HCT116 (cell line): ENCODE results near the gene MLANA.

Source experiments
- CEBPB ChIP-seq: IDR thresholded peaks from 2 replicates; pipeline ENCODE4 v1.6.1; 2012; ENCODE audit warnings: low read depth
- ELF1 ChIP-seq: IDR thresholded peaks from 2 replicates; pipeline ENCODE4 v1.6.1; 2012; ENCODE audit warnings: low read depth, borderline replicate concordance
- EZH2 ChIP-seq: fragments of 200-600 bp; sonication (generic); IDR thresholded peaks from 2 replicates; pipeline ENCODE4 v1.6.1; 2017; ENCODE audit warnings: antibody characterized with exemption, mixed run types
- POLR2A ChIP-seq: IDR thresholded peaks from 2 replicates; pipeline ENCODE4 v1.7.0; 2011; ENCODE audit warnings: borderline replicate concordance; ENCODE audit not compliant: insufficient read depth, insufficient read length; ENCODE audit errors: extremely low read depth
- POLR2AphosphoS5 ChIP-seq: IDR thresholded peaks from 2 replicates; pipeline ENCODE4 v1.6.1; 2011; ENCODE audit warnings: mild to moderate bottlenecking, low read depth, low read length, moderate library complexity
- RAD21 ChIP-seq: IDR thresholded peaks from 2 replicates; pipeline ENCODE4 v1.6.1; 2012; ENCODE audit warnings: low read depth, mild to moderate bottlenecking
- SP1 ChIP-seq: IDR thresholded peaks from 2 replicates; pipeline ENCODE4 v1.6.1; 2012; ENCODE audit warnings: low read depth
- ZNF274 ChIP-seq: fragments of 200-500 bp; sonication (Bioruptor generic); IDR thresholded peaks from 2 replicates; pipeline ENCODE4 v1.6.1; 2014; ENCODE audit warnings: mild to moderate bottlenecking, low read depth, low read length, inconsistent platforms
- TF ChIP-seq, protein P1 (sequence below), 3 experiments: fragments of 200-600 bp in 1 of 3; sonication (generic) in 1 of 3; IDR thresholded peaks in 2 of 3; conservative IDR thresholded peaks in 1 of 3; 2 replicates each; pipeline ENCODE4 v1.5.1; 2012 to 2017; ENCODE audit warnings: low read depth in 2 of 3, low read length in 2 of 3, antibody characterized with exemption in 1 of 3, borderline replicate concordance in 1 of 3, control low read depth in 1 of 3, mild to moderate bottlenecking in 1 of 3, mixed read lengths in 1 of 3, mixed run types in 1 of 3, moderate library complexity in 1 of 3; ENCODE audit not compliant: insufficient read depth in 1 of 3
- TF ChIP-seq, protein P2 (sequence below): IDR thresholded peaks from 2 replicates; pipeline ENCODE4 v1.6.1; 2012; ENCODE audit warnings: low read depth

DNA sequence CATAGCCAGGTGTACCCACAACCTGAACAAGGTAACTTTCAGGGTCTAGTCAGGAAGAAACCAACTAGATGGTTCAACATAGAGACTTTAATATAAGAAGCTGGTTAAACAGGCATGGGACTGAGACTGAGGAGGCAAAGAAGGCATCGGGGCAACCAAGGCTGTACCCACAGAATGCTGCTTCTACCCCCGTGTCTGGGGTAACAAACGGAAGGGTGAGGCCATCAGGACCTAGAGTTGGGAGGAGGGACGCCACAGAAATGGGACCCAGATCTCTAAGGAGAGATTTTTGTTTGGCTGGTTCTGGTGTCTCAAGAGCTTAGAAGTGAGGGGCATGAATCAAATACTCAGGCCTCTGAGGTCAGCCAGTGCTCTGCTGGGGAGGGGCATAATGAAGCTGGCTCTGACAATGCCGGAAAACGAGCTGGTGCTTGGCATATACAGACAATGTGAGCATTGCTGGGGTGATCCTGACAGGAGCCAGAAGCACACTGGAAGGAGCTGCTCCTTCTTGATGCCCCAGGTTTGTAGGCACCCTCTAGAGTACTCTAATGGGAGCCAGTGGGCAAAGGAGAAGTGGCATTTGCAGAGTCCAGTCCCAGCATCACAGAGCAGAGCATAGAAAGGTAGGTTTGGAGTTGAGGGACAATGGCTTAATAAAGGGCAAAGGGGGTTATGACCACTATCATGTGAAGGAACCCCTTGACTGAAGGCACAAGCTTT is 3.7 kb downstream of the MLANA start:
- TF ChIP-seq, protein P1, sequence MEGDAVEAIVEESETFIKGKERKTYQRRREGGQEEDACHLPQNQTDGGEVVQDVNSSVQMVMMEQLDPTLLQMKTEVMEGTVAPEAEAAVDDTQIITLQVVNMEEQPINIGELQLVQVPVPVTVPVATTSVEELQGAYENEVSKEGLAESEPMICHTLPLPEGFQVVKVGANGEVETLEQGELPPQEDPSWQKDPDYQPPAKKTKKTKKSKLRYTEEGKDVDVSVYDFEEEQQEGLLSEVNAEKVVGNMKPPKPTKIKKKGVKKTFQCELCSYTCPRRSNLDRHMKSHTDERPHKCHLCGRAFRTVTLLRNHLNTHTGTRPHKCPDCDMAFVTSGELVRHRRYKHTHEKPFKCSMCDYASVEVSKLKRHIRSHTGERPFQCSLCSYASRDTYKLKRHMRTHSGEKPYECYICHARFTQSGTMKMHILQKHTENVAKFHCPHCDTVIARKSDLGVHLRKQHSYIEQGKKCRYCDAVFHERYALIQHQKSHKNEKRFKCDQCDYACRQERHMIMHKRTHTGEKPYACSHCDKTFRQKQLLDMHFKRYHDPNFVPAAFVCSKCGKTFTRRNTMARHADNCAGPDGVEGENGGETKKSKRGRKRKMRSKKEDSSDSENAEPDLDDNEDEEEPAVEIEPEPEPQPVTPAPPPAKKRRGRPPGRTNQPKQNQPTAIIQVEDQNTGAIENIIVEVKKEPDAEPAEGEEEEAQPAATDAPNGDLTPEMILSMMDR (IDR thresholded peaks at IDR 0.05 in 2 of 3, conservative IDR thresholded peaks at IDR 0.05 in 1 of 3; ENCODE audit: borderline replicate concordance in 1 of 3, insufficient read depth in 1 of 3, low read depth in 2 of 3, low read length in 2 of 3): no peak
- TF ChIP-seq EZH2 (no peak), SP1 (no peak), CEBPB (no peak), ELF1 (no peak), ZNF274 (no peak), POLR2A (no peak), RAD21 (no peak), POLR2AphosphoS5 (no peak)
- TF ChIP-seq, protein P2, sequence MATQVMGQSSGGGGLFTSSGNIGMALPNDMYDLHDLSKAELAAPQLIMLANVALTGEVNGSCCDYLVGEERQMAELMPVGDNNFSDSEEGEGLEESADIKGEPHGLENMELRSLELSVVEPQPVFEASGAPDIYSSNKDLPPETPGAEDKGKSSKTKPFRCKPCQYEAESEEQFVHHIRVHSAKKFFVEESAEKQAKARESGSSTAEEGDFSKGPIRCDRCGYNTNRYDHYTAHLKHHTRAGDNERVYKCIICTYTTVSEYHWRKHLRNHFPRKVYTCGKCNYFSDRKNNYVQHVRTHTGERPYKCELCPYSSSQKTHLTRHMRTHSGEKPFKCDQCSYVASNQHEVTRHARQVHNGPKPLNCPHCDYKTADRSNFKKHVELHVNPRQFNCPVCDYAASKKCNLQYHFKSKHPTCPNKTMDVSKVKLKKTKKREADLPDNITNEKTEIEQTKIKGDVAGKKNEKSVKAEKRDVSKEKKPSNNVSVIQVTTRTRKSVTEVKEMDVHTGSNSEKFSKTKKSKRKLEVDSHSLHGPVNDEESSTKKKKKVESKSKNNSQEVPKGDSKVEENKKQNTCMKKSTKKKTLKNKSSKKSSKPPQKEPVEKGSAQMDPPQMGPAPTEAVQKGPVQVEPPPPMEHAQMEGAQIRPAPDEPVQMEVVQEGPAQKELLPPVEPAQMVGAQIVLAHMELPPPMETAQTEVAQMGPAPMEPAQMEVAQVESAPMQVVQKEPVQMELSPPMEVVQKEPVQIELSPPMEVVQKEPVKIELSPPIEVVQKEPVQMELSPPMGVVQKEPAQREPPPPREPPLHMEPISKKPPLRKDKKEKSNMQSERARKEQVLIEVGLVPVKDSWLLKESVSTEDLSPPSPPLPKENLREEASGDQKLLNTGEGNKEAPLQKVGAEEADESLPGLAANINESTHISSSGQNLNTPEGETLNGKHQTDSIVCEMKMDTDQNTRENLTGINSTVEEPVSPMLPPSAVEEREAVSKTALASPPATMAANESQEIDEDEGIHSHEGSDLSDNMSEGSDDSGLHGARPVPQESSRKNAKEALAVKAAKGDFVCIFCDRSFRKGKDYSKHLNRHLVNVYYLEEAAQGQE: no peak
